KMS-11 (cell line): ENCODE measurements around the gene BRD4.

Experiments used
- H2AFZ ChIP-seq: fragments of 200-600 bp; sonication (generic); 2 replicates; pipeline ENCODE4 v1.6.1; 2016; ENCODE audit warnings: antibody characterized with exemption, mixed run types, low read depth
- H3K27ac ChIP-seq: fragments of 200-600 bp; sonication (generic); 2 replicates; pipeline ENCODE4 v1.6.1; 2016; ENCODE audit warnings: mild to moderate bottlenecking, mixed run types
- H3K27me3 ChIP-seq: fragments of 200-600 bp; sonication (generic); 2 replicates; pipeline ENCODE4 v1.6.1; 2017; ENCODE audit warnings: mild to moderate bottlenecking, low read depth, mixed run types, moderate library complexity; ENCODE audit not compliant: insufficient read depth
- H3K36me3 ChIP-seq: fragments of 200-600 bp; sonication (generic); 2 replicates; pipeline ENCODE4 v1.6.1; 2017; ENCODE audit warnings: mild to moderate bottlenecking, mixed run types; ENCODE audit not compliant: insufficient read depth
- H3K4me1 ChIP-seq: fragments of 200-600 bp; sonication (generic); 2 replicates; pipeline ENCODE4 v1.6.1; 2016; ENCODE audit warnings: mild to moderate bottlenecking, low read depth, mixed run types; ENCODE audit not compliant: poor library complexity, severe bottlenecking
- H3K4me2 ChIP-seq: fragments of 200-600 bp; sonication (generic); 2 replicates; pipeline ENCODE4 v1.7.0; 2016; ENCODE audit warnings: mild to moderate bottlenecking, mixed run types
- H3K4me3 ChIP-seq: fragments of 200-600 bp; sonication (generic); IDR thresholded peaks from 2 replicates; pipeline ENCODE4 v1.6.1; 2017; ENCODE audit warnings: low read depth, low read length, mixed read lengths; ENCODE audit not compliant: insufficient read depth
- H3K79me2 ChIP-seq: fragments of 200-600 bp; sonication (generic); 2 replicates; pipeline ENCODE4 v1.6.1; 2016; ENCODE audit warnings: low read depth, mixed run types; ENCODE audit not compliant: insufficient read depth
- H3K9ac ChIP-seq: fragments of 200-600 bp; sonication (generic); 2 replicates; pipeline ENCODE4 v1.6.1; 2016; ENCODE audit warnings: mild to moderate bottlenecking, mixed run types
- H4K20me1 ChIP-seq: fragments of 200-600 bp; sonication (generic); 2 replicates; pipeline ENCODE4 v1.6.1; 2016; ENCODE audit warnings: mild to moderate bottlenecking, mixed run types; ENCODE audit not compliant: insufficient read depth
- CTCF ChIP-seq: fragments of 200-600 bp; sonication (generic); conservative IDR thresholded peaks from 2 replicates; pipeline ENCODE4 v1.6.1; 2017; ENCODE audit warnings: low read depth, mild to moderate bottlenecking, antibody characterized with exemption, low read length, moderate library complexity, mixed read lengths

Gene BRD4

GRCh38 chr19:15218501-15218900 is 113.8 kb downstream of the BRD4 start:
- H4K20me1 ChIP-seq, result no peaks in the 10 kb centered on the region
- no peaks in the 10 kb centered on the region for H3K36me3 ChIP-seq

GRCh38 chr19:15216363-15216762 is 116.0 kb downstream of the BRD4 start:
- TF ChIP-seq CTCF, result no peak
- Histone ChIP-seq H3K79me2 (no peaks in the 10 kb centered on the region), H3K27ac (no peak overlapping the region), H3K27me3 (peaks cover 3% of the 10 kb centered on the region; the same call in 1 of the 2 replicates), H3K4me2 (no peak overlapping the region), H3K36me3 (no peaks in the 10 kb centered on the region), H3K9ac (no peak overlapping the region), H3K4me3 (no peak overlapping the region), H3K4me1 (no peaks in the 10 kb centered on the region), H2AFZ (no peak overlapping the region), H4K20me1 (no peaks in the 10 kb centered on the region)

More at GRCh38 chr19:15218501-15218900, 113.8 kb downstream of the BRD4 start:
- Histone ChIP-seq H3K9ac (no peak overlapping the region), H3K4me1 (peaks cover 5% of the 10 kb centered on the region), H3K27me3 (peaks cover 3% of the 10 kb centered on the region; the same call in 1 of the 2 replicates), H3K27ac (no peak overlapping the region), H2AFZ (no peak overlapping the region), H3K4me3 (no peak overlapping the region), H3K79me2 (no peaks in the 10 kb centered on the region), H3K4me2 (no peak overlapping the region)
- no peak for TF ChIP-seq CTCF

- no peaks in the 10 kb centered on the region for H4K20me1 ChIP-seq
- H3K36me3 ChIP-seq, result no peaks in the 10 kb centered on the region
- no peaks in the 10 kb centered on the region for H3K79me2 ChIP-seq
- peaks cover 3% of the 10 kb centered on the region; the same call in 1 of the 2 replicates for H3K27me3 ChIP-seq
- H3K4me2 ChIP-seq, result no peak overlapping the region
- H2AFZ ChIP-seq, result no peak overlapping the region
- no peak overlapping the region for H3K27ac ChIP-seq
- TF ChIP-seq CTCF, result no peak
- H3K4me3 ChIP-seq, result no peak overlapping the region
- no peaks in the 10 kb centered on the region for H3K4me1 ChIP-seq
- H3K9ac ChIP-seq, result no peak overlapping the region
Observed at GRCh38 chr19:15213715-15214381, 118.5 kb downstream of the BRD4 start.

DNA sequence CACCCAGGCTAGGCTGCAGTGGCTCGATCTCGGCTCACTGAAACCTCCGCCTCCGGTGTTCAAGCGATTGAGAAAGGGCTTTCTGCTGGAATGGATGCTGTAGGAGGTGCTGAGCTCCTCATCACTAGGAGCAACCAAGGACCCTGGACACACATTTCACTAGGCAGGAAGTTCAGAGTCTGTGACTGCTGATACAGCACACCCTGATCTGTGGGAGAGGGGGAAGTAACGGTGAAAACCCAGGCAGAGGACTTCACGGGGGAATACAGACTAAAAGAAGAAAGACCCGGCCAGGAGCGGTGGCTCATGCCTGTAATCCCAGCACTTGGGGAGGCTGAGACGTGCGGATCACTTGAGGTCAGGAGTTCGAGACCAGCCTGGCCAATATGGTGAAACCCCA is 119.6 kb downstream of the BRD4 start:
- H3K79me2 ChIP-seq, result no peaks in the 10 kb centered on the region
- no peaks in the 10 kb centered on the region for H3K4me1 ChIP-seq
- H3K9ac ChIP-seq, result no peak overlapping the region
- no peaks in the 10 kb centered on the region for H3K36me3 ChIP-seq
- no peak for TF ChIP-seq CTCF
- no peak overlapping the region for H3K4me3 ChIP-seq
- no peak overlapping the region for H3K4me2 ChIP-seq
- H4K20me1 ChIP-seq, result no peaks in the 10 kb centered on the region
- no peak overlapping the region for H3K27ac ChIP-seq
- peaks cover 3% of the 10 kb centered on the region; the same call in 1 of the 2 replicates for H3K27me3 ChIP-seq
- H2AFZ ChIP-seq, result no peak overlapping the region
